GM12801 (cell line): ENCODE data around the gene SLC15A5.

ENCODE experiments used
- TF ChIP-seq, protein P1 (sequence below): IDR thresholded peaks from one replicate; pipeline ENCODE4 v1.5.1; 2011; ENCODE audit warnings: control low read depth; ENCODE audit not compliant: insufficient read length; ENCODE audit errors: extremely low read depth

SLC15A5 gene, protein sequence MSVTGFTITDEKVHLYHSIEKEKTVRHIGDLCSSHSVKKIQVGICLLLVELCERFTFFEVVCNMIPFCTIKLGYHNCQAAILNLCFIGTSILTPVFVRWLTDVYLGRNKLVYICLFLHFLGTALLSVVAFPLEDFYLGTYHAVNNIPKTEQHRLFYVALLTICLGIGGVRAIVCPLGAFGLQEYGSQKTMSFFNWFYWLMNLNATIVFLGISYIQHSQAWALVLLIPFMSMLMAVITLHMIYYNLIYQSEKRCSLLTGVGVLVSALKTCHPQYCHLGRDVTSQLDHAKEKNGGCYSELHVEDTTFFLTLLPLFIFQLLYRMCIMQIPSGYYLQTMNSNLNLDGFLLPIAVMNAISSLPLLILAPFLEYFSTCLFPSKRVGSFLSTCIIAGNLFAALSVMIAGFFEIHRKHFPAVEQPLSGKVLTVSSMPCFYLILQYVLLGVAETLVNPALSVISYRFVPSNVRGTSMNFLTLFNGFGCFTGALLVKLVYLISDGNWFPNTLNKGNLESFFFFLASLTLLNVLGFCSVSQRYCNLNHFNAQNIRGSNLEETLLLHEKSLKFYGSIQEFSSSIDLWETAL

DNA sequence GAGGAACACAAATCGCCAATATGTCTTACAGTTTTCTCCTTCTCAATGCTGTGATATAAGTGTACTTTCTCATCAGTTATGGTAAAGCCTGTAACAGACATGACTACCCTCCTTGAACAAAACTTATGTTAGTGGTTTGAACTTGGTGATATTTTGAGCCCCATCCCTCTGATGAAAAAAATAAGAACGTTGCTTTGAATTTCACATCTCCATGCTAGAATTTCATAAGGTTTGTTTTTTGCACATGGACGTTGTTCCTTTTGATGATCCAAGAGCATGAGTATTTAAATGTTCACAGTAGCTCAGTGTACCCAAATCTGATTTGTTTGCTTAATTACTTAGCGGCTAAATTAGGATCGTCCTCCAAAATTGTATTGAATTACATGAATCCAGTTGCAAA is at the start of gene SLC15A5:
Gene SLC15A5 (minus strand): TSS at position 101 of the 400 bp plus-strand sequence. CDS start 0 bp downstream, at position 101.
- TF ChIP-seq, protein P1, sequence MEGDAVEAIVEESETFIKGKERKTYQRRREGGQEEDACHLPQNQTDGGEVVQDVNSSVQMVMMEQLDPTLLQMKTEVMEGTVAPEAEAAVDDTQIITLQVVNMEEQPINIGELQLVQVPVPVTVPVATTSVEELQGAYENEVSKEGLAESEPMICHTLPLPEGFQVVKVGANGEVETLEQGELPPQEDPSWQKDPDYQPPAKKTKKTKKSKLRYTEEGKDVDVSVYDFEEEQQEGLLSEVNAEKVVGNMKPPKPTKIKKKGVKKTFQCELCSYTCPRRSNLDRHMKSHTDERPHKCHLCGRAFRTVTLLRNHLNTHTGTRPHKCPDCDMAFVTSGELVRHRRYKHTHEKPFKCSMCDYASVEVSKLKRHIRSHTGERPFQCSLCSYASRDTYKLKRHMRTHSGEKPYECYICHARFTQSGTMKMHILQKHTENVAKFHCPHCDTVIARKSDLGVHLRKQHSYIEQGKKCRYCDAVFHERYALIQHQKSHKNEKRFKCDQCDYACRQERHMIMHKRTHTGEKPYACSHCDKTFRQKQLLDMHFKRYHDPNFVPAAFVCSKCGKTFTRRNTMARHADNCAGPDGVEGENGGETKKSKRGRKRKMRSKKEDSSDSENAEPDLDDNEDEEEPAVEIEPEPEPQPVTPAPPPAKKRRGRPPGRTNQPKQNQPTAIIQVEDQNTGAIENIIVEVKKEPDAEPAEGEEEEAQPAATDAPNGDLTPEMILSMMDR: no peak

DNA sequence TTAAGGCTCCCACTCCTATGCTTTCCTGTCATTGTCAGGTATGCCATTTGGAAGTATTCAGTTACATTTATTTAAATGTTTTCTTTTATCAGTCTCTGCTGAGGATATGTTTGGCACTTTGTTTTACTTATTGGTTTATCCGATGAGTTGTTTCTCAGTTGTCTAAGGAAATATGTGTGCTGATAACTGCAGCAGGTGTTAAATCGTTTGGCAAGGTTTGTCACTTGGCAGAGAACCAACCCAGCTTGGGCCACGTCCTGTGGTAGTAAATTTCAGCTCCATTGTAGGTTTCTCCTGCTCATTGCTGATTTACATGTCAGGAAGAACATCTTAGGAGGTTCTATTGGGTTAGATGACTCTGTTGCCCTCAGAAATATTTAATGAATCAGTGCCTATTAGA is 47.9 kb upstream of the SLC15A5 start:
- TF ChIP-seq, protein P1: no peak

DNA sequence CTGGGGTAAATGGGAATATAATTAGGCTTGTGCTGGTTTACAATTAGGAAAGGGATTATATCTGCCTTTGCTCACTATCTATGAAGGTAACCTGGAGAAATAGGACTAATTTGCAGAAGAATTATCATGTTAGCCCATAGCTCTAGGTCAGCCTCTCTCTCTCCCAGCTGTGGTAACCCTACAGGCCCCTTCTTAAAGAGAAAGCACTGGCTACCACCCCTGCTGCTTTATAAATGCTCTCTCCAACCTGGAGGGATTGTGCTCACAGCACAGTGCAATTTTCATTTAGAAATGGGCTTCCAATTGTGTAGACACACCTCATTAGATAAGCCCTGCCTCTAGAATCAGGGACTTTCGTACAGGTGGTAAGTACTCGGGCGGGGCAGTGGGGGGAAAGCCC is 47.3 kb upstream of the SLC15A5 start:
- TF ChIP-seq, protein P1: no peak

DNA sequence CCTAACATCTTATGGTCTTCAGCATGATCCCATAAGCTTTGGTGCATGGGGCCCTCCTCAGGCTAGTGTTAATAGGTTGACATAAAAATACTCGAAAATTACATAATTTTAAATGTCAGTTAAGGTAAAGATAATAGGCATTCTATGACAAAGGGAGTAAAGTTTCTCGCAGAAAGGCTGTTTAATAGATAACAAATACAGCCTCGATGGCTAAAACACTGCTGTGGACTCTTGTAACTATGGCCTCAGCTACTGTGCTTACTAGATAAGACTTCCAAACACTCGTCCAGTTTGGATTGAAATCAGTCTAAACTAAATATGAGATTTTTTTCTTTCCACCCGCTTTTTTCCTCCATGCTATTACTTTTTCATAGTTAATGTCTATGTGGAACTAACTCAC is 46.8 kb upstream of the SLC15A5 start:
- TF ChIP-seq, protein P1: no peak

DNA sequence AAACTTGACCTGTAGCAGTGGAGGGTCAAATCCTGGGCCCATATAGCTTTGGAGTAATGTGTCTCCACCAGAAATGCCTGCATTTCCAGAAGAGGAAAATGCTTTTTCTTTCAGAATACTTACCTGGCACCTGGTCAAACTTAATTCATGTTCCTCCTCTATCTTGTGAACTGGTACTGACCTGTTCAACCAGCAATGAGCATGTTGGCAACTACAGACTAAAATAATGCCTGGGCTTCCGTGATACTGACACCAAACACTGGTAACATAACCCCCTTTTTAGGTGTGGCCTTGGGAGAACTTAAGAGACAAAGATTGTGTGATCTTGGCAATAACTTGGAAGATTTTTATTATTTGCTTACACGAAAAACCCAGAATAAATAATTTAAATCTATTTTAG is 46.2 kb upstream of the SLC15A5 start:
- TF ChIP-seq, protein P1: no peak

DNA sequence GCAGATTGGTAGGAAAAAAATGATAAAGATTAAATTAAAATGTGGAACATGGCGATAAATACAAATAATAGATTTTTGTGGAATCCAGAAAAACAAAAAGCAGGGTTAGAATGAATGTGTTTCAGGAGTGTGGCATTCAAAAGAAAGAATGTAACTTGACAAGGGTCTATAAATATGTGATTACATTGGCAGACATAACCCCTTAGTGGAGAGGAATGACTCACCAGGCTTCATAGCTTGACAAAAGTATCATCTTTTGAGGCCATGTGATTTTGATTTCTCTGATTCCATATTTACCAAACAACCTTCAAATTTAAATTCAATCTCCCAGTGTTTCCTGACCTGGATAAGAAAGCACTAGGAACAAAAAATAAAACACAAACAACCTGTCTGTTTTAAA is 45.5 kb upstream of the SLC15A5 start:
- TF ChIP-seq, protein P1: no peak

DNA sequence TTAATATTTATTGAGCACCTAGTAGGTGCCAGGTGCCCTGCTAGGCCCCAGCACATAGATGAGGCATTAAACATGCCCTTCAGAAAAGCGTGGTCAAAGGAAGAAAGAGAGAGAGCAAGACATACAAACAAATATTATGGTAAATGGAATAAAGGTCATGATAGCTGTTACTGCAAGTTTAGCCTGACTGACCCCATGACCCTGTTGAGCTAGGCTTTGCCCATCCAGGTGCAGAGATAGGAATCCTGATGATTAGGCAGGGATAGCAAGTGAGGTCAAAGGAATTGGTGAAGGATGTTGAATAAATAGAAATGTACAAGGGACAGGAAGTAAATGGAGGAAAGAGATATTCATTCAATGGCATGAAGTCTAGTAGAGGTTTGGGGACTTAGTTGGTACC is 33.4 kb upstream of the SLC15A5 start:
- TF ChIP-seq, protein P1: no peak
